A549 (cell line): ENCODE data around the gene F2RL1. TPM values are rescaled to one million over a fixed set of nuclear protein-coding genes. Genes with fewer than 3 reads are reported as not detected.

Experiments
- ATAC-seq, 2 experiments: fragments of 200-7000 bp in 1 of 2; fragments of >200 bp in 1 of 2; cut with Nextera tagmentation in 1 of 2; cut with Tn5 transposase in 1 of 2; 3 replicates each; pipeline versions ENCODE4 v1.8.0 to v1.9.1; 2018 to 2020; ENCODE audit warnings: mild to moderate bottlenecking in 1 of 2, moderate library complexity in 1 of 2
- CTCF ChIA-PET: fragments of 300-600 bp; sonication (Branson Sonifier 250); formaldehyde crosslinking; extraction: SDS; loops from one replicate; lab custom pipeline; 2021; ENCODE audit warnings: antibody characterized with exemption, inconsistent platforms; lab: Yijun Ruan, JAX
- POLR2A ChIA-PET: fragments of 350-600 bp; formaldehyde crosslinking; extraction: SDS; loops from one replicate; lab custom pipeline; 2021; ENCODE audit warnings: antibody characterized with exemption, inconsistent platforms; lab: Yijun Ruan, JAX
- DNase-seq, 2 experiments: peaks; one replicate each; pipeline versions ENCODE4 v3.0.0 to v3.0.0-alpha.2; 2011 to 2016; ENCODE audit warnings: low read depth in 1 of 2, low spot score in 1 of 2
- FAIRE-seq: peaks from 2 replicates; lab custom pipeline; 2011; peaks lifted over from hg19 to GRCh38; lab: Jason Lieb, UNC
- H3K27ac ChIP-seq, 2 experiments: fragments of >200 bp; sonication (Bioruptor Twin); formaldehyde crosslinking; 3 replicates each; pipeline ENCODE4 v1.5.1; 2016 to 2017
- H3K4me1 ChIP-seq: fragments of >200 bp; sonication (Bioruptor Twin); formaldehyde crosslinking; 3 replicates; pipeline ENCODE4 v1.6.1; 2016
- H3K4me2 ChIP-seq: fragments of >200 bp; sonication (Bioruptor Twin); formaldehyde crosslinking; 3 replicates; pipeline ENCODE4 v1.6.1; 2016
- H3K4me3 ChIP-seq: fragments of >200 bp; sonication (Bioruptor Twin); formaldehyde crosslinking; 3 replicates; pipeline ENCODE4 v1.5.1; 2016
- H3K9me3 ChIP-seq: fragments of >200 bp; sonication (Bioruptor Twin); formaldehyde crosslinking; 3 replicates; pipeline ENCODE4 v1.6.1; 2016
- CBX2 ChIP-seq: fragments of 200-600 bp; sonication (generic); IDR thresholded peaks from 2 replicates; pipeline ENCODE4 v1.6.1; 2016; ENCODE audit warnings: low read depth, mild to moderate bottlenecking, borderline replicate concordance
- CEBPB ChIP-seq, 2 experiments: fragments of >200 bp in 1 of 2; sonication (Bioruptor Twin) in 1 of 2; formaldehyde crosslinking in 1 of 2; IDR thresholded peaks; 2 replicates each; pipeline ENCODE4 v1.6.1; 2012 to 2016
- EHF ChIP-seq: fragments of 250-450 bp; sonication (Bioruptor Pico); IDR thresholded peaks from 2 replicates; pipeline ENCODE4 v1.5.0; 2020; ENCODE audit warnings: mild to moderate bottlenecking
- EHMT2 ChIP-seq: fragments of 200-600 bp; sonication (generic); IDR thresholded peaks from 2 replicates; pipeline ENCODE4 v1.6.1; 2016; ENCODE audit warnings: antibody characterized with exemption, low read depth, mild to moderate bottlenecking, moderate library complexity
- FOSB ChIP-seq: fragments of 250-450 bp; sonication (Bioruptor Pico); IDR thresholded peaks from 2 replicates; pipeline ENCODE4 v1.5.0; 2020; ENCODE audit warnings: mild to moderate bottlenecking, moderate library complexity
- FOSL2 ChIP-seq, 2 experiments: fragments of 450-650 bp in 1 of 2; fragments of >200 bp in 1 of 2; sonication (Bioruptor Twin) in 1 of 2; formaldehyde crosslinking; IDR thresholded peaks; 2 replicates each; pipeline versions ENCODE4 v1.5.0 to v1.6.1; 2016 to 2020; ENCODE audit warnings: mild to moderate bottlenecking in 1 of 2, moderate library complexity in 1 of 2
- HEYL ChIP-seq: fragments of 250-450 bp; sonication (Bioruptor Pico); IDR thresholded peaks from 2 replicates; pipeline ENCODE4 v1.8.0; 2021; ENCODE audit warnings: mild to moderate bottlenecking, moderate library complexity
- HOXA7 ChIP-seq: fragments of 250-450 bp; sonication (Bioruptor Pico); IDR thresholded peaks from 2 replicates; pipeline ENCODE4 v1.5.0; 2020; ENCODE audit warnings: mild to moderate bottlenecking, moderate library complexity
- HOXB13 ChIP-seq: fragments of 250-450 bp; sonication (Bioruptor Pico); IDR thresholded peaks from 2 replicates; pipeline ENCODE4 v1.5.0; 2020; ENCODE audit warnings: low read depth, mild to moderate bottlenecking, moderate library complexity
- JUN ChIP-seq, 2 experiments: fragments of >200 bp; sonication (Bioruptor Twin); formaldehyde crosslinking; IDR thresholded peaks; 2 replicates in 1 of 2; 3 replicates in 1 of 2; pipeline ENCODE4 v1.6.1; 2016 to 2017
- JUNB ChIP-seq: fragments of >200 bp; sonication (Bioruptor Twin); formaldehyde crosslinking; IDR thresholded peaks from 2 replicates; pipeline ENCODE4 v1.6.1; 2016
- KDM5A ChIP-seq: fragments of 200-600 bp; sonication (generic); IDR thresholded peaks from 2 replicates; pipeline ENCODE4 v1.6.1; 2016; ENCODE audit warnings: antibody characterized with exemption, mild to moderate bottlenecking
- MAFK ChIP-seq: fragments of 450-650 bp; IDR thresholded peaks from 2 replicates; pipeline ENCODE4 v1.6.1; 2014; ENCODE audit not compliant: partially characterized antibody
- MAZ ChIP-seq: fragments of 150-350 bp; IDR thresholded peaks from 2 replicates; pipeline ENCODE4 v1.6.1; 2014; ENCODE audit warnings: antibody characterized with exemption, low read depth, low read length, borderline replicate concordance
- MYC ChIP-seq: IDR thresholded peaks from 2 replicates; pipeline ENCODE4 v1.6.1; 2012; ENCODE audit warnings: mild to moderate bottlenecking, inconsistent platforms, low read length, improper control_type of control experiment, borderline replicate concordance
- NFE2L2 ChIP-seq: fragments of 150-350 bp; conservative IDR thresholded peaks from 2 replicates; pipeline ENCODE4 v1.6.1; 2014; ENCODE audit warnings: low read length
- PHF8 ChIP-seq: fragments of 200-600 bp; sonication (generic); IDR thresholded peaks from 2 replicates; pipeline ENCODE4 v1.6.1; 2016; ENCODE audit warnings: low read depth, mild to moderate bottlenecking, antibody characterized with exemption, moderate library complexity, borderline replicate concordance
- RAD21 ChIP-seq, 2 experiments: fragments of >200 bp in 1 of 2; sonication (Bioruptor Twin) in 1 of 2; formaldehyde crosslinking in 1 of 2; IDR thresholded peaks in 1 of 2; conservative IDR thresholded peaks in 1 of 2; 2 replicates in 1 of 2; 3 replicates in 1 of 2; pipeline ENCODE4 v1.6.1; 2012 to 2018; ENCODE audit warnings: inconsistent platforms in 1 of 2
- RCOR1 ChIP-seq: fragments of 150-350 bp; IDR thresholded peaks from 2 replicates; pipeline ENCODE4 v1.6.1; 2014; ENCODE audit warnings: antibody characterized with exemption, low read length, low read depth
- RFX5 ChIP-seq: fragments of 450-650 bp; IDR thresholded peaks from 2 replicates; pipeline ENCODE4 v1.7.1; 2014; ENCODE audit warnings: antibody characterized with exemption, mild to moderate bottlenecking, moderate library complexity
- RNF2 ChIP-seq: fragments of 200-600 bp; sonication (generic); IDR thresholded peaks from 2 replicates; pipeline ENCODE4 v1.6.1; 2016; ENCODE audit warnings: low read depth, mild to moderate bottlenecking, antibody characterized with exemption, moderate library complexity, borderline replicate concordance
- TFCP2L1 ChIP-seq: fragments of 250-450 bp; sonication (Bioruptor Pico); IDR thresholded peaks from 2 replicates; pipeline ENCODE4 v1.5.0; 2021; ENCODE audit warnings: mild to moderate bottlenecking
- ZFP36 ChIP-seq: fragments of 450-650 bp; IDR thresholded peaks from 2 replicates; pipeline ENCODE4 v1.6.1; 2014; ENCODE audit warnings: borderline replicate concordance; ENCODE audit not compliant: partially characterized antibody
- ZNF302 ChIP-seq: fragments of 250-450 bp; sonication (Bioruptor Pico); IDR thresholded peaks from 2 replicates; pipeline ENCODE4 v1.9.0; 2021; ENCODE audit warnings: inconsistent platforms, mild to moderate bottlenecking, moderate library complexity
- WGBS: methylation state at CpG from one replicate; pipeline ENCODE4 v1.1.6; 2017; ENCODE audit errors: missing lambda C conversion rate; 5-methylcytosine and 5-hydroxymethylcytosine counted together
- polyA plus RNA-seq, 4 experiments: library from polyadenylated mRNA; depleted of rRNA in 3 of 4; stranded (reverse); fragments of >200 nt; fragmentation: RNase III in 1 of 4; extraction: RNeasy Plus Mini Kit Qiagen cat#74134 plus additional on column Dnase treatment in 1 of 4; gene quantifications; 2 replicates in 3 of 4; 3 replicates in 1 of 4; pipeline ENCODE4 v1.2.3, GENCODE V29; 2011 to 2017
- TF ChIP-seq, protein P1 (sequence below): IDR thresholded peaks from 2 replicates; pipeline ENCODE4 v1.6.1; 2012
- TF ChIP-seq, protein P2 (sequence below): IDR thresholded peaks from 2 replicates; pipeline ENCODE4 v1.6.1; 2012; ENCODE audit warnings: low read depth, borderline replicate concordance
- TF ChIP-seq, protein P3 (sequence below): IDR thresholded peaks from 2 replicates; pipeline ENCODE4 v1.6.1; 2012
- TF ChIP-seq, protein P4 (sequence below): fragments of 150-350 bp; IDR thresholded peaks from 2 replicates; pipeline ENCODE4 v1.6.1; 2014; ENCODE audit warnings: low read depth, mild to moderate bottlenecking, low read length
- TF ChIP-seq, protein P5 (sequence below): fragments of 450-650 bp; IDR thresholded peaks from 2 replicates; pipeline ENCODE4 v1.6.1; 2014; ENCODE audit warnings: antibody characterized with exemption

F2RL1 gene
- polyA plus RNA-seq, 2 of the 4 experiments (the other 2 are of a cell fraction) = 88.7 to 226 TPM

DNA sequence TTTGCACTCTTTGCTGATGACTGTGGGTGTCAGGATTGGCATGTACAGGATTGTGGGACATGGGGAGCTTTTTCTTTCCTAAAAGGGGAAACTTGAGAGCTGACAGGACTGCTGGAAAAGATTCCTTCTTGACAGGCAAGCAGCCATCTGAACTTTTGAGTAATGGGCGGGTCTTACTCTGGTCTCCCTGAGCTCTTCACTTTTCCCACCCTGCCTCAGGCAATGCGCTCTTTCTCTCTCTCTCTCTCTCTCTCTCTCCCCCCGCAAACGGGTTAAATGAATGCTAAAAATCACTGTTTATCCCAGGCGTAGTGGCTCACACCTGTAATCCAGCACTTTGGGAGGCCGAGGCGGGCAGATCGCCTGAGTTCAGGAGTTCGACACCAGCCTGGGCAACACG, 37.1 kb upstream of the F2RL1 start:
- FAIRE-seq (no peak), ATAC-seq (no peak)
- 94% methylated on average over 10 of the region's 10 CpGs for WGBS
- peaks cover 25% of the 10 kb centered on the region for H3K4me1 ChIP-seq
- ChIA-PET POLR2A (interaction anchor here (0.6 kb wide), 1 partner anchor 245 kb away, joined by 3 read pairs; no protein-coding TSS in a partner anchor), CTCF (interaction anchor here (0.7 to 1.2 kb wide), 7 partner anchors 8 to 180 kb away, joined by 3 to 5 read pairs (median 3); partner anchors contain the start of gene F2RL1)
- H3K27ac ChIP-seq = peak overlapping the region; percentile 24 to 87; a peak in 5 of 6 replicates
- H3K4me2 ChIP-seq = no peak overlapping the region
- no peaks in the 10 kb centered on the region for H3K9me3 ChIP-seq
- no peak overlapping the region for H3K4me3 ChIP-seq
- TF ChIP-seq KDM5A (no peak), ZNF302 (no peak), HEYL (CRISPR knock-in tag) (no peak), RFX5 (no peak), RNF2 (no peak), CEBPB (IDR thresholded peaks at IDR 0.05) (no peak), JUN (IDR thresholded peaks at IDR 0.05) (no peak), JUNB (no peak), EHF (CRISPR knock-in tag) (no peak)
- TF ChIP-seq, protein P1, sequence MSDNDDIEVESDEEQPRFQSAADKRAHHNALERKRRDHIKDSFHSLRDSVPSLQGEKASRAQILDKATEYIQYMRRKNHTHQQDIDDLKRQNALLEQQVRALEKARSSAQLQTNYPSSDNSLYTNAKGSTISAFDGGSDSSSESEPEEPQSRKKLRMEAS = no peak
- TF ChIP-seq, all 56 proteins: peak for 0
- no peak for DNase-seq

DNA sequence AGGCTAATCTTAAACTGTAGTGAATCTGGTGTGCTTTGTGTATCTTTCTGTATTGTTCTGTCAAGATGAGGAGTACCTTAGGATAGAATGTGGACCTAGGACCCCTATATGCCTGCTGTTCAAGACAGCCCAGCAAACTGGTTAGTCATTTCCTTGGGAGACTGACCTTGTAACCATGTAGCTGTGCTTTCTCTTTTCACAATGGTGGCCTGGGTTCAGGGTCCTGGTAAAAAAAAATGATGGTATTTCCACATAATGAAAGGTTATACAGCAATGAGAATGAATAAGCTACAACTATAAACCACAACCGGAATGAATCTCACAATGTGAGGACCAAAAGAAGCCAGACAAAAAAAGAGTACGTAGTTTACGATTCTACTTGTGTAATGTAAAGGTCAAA, 36.4 kb upstream of the F2RL1 start:
- Histone ChIP-seq H3K4me2 (no peak overlapping the region), H3K4me3 (no peak overlapping the region)
- CTCF ChIA-PET = interaction anchor here (0.7 to 1.2 kb wide), 7 partner anchors 8 to 181 kb away, joined by 3 to 5 read pairs (median 3); partner anchors contain the start of gene F2RL1
- POLR2A ChIA-PET = no interaction called here
- ATAC-seq (no peak), DNase-seq (no peak)
- no peak for TF ChIP-seq HOXA7 (CRISPR knock-in tag)
- TF ChIP-seq, protein P1 = no peak
- TF ChIP-seq, all 56 proteins: peak for 0
- peaks cover 31% of the 10 kb centered on the region for H3K4me1 ChIP-seq
- peak overlapping the region; percentile 73 to 87; a peak in 5 of 6 replicates for H3K27ac ChIP-seq
- H3K9me3 ChIP-seq = no peaks in the 10 kb centered on the region
- 92% methylated on average over 3 of the region's 3 CpGs for WGBS
- FAIRE-seq = no peak

DNA sequence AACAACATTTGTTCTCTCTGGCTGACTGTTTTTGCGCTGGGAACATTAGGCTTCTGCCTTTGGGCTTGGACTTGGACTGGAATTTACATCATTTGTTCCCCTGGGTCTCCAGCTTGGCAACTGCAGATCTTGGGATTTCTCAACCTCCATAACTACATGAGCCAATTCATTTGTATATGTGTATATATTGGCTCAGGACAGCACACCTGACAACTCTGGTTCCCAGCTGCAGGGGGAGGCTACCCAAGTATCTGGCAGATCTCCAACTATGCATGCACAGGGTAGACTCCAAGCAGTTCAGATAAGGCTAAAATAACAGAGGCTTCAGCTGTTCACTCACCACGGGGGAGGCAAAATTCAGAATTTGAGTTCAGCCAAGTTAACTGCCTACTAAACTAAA, 31.6 kb upstream of the F2RL1 start:
- FAIRE-seq (no peak), DNase-seq (peak in 1 of 2 experiments; percentile 83), ATAC-seq (peak; percentile 21 to 24; a peak in 3 of 6 replicates)
- no peaks in the 10 kb centered on the region for H3K9me3 ChIP-seq
- ChIA-PET CTCF (interaction anchor here (0.9 to 5.5 kb wide), 3 partner anchors 13 to 186 kb away, joined by 4 to 35 read pairs (median 5); no protein-coding TSS in a partner anchor), POLR2A (interaction anchor here (0.5 to 1.7 kb wide), 2 partner anchors 19 to 37 kb away, joined by 3 to 7 read pairs; no protein-coding TSS in a partner anchor)
- no peak overlapping the region for H3K4me3 ChIP-seq
- peaks cover 73% of the 10 kb centered on the region for H3K4me1 ChIP-seq
- 47% methylated on average over 2 of the region's 2 CpGs for WGBS
- H3K4me2 ChIP-seq = peak overlapping the region; percentile 58
- peak overlapping the region; percentile 82 to 87 for H3K27ac ChIP-seq
- TF ChIP-seq ZFP36 (no peak), PHF8 (no peak), EHF (CRISPR knock-in tag) (0 out of 2 replicates have a peak, but pooled peaks have one; percentile 10), RCOR1 (no peak), NFE2L2 (no peak), FOSB (CRISPR knock-in tag) (no peak), MAFK (no peak), CBX2 (no peak), HEYL (CRISPR knock-in tag) (no peak), FOSL2 (IDR thresholded peaks at IDR 0.05) (no peak), FOSL2 (CRISPR knock-in tag; IDR thresholded peaks at IDR 0.05) (peak; percentile 2; the same call in 1 of the 2 replicates), MAZ (no peak), MYC (no peak), HOXB13 (CRISPR knock-in tag) (no peak), RAD21 (conservative IDR thresholded peaks at IDR 0.05 in 1 of 2, IDR thresholded peaks at IDR 0.05 in 1 of 2) (no peak; a peak in 1 of 5 replicates), TFCP2L1 (no peak), EHMT2 (no peak)
- TF ChIP-seq, protein P2, sequence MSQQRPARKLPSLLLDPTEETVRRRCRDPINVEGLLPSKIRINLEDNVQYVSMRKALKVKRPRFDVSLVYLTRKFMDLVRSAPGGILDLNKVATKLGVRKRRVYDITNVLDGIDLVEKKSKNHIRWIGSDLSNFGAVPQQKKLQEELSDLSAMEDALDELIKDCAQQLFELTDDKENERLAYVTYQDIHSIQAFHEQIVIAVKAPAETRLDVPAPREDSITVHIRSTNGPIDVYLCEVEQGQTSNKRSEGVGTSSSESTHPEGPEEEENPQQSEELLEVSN = no peak
- TF ChIP-seq, protein P3, sequence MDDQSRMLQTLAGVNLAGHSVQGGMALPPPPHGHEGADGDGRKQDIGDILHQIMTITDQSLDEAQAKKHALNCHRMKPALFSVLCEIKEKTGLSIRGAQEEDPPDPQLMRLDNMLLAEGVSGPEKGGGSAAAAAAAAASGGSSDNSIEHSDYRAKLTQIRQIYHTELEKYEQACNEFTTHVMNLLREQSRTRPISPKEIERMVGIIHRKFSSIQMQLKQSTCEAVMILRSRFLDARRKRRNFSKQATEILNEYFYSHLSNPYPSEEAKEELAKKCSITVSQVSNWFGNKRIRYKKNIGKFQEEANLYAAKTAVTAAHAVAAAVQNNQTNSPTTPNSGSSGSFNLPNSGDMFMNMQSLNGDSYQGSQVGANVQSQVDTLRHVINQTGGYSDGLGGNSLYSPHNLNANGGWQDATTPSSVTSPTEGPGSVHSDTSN = no peak
- TF ChIP-seq, protein P4, sequence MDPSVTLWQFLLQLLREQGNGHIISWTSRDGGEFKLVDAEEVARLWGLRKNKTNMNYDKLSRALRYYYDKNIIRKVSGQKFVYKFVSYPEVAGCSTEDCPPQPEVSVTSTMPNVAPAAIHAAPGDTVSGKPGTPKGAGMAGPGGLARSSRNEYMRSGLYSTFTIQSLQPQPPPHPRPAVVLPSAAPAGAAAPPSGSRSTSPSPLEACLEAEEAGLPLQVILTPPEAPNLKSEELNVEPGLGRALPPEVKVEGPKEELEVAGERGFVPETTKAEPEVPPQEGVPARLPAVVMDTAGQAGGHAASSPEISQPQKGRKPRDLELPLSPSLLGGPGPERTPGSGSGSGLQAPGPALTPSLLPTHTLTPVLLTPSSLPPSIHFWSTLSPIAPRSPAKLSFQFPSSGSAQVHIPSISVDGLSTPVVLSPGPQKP = no peak
- TF ChIP-seq, protein P5, sequence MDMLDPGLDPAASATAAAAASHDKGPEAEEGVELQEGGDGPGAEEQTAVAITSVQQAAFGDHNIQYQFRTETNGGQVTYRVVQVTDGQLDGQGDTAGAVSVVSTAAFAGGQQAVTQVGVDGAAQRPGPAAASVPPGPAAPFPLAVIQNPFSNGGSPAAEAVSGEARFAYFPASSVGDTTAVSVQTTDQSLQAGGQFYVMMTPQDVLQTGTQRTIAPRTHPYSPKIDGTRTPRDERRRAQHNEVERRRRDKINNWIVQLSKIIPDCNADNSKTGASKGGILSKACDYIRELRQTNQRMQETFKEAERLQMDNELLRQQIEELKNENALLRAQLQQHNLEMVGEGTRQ = no peak
- TF ChIP-seq, protein P1 = 0 out of 2 replicates have a peak, but pooled peaks have one; percentile 31
